Prostate gland (tissue), 2 donors: ENCODE data around the gene APOM. TPM values are rescaled to one million over a fixed set of nuclear protein-coding genes. Genes with fewer than 3 reads are reported as not detected.
A peak's percentile ranks its signal among the peaks of the same experiment; 100 is the strongest.

ENCODE experiments used
- DNase-seq: peaks from one replicate; pipeline ENCODE4 v3.0.0-alpha.2; 2019; ENCODE audit warnings: low spot score
- H3K27ac ChIP-seq, 2 donors: fragments of 200-600 bp; sonication (generic); 2 replicates each; pipeline ENCODE4 v1.5.1; 2017 to 2019
- H3K27me3 ChIP-seq: fragments of 200-600 bp; sonication (generic); replicated peaks from 2 replicates; pipeline ENCODE4 v1.5.1; 2019; ENCODE audit not compliant: insufficient read depth
- H3K36me3 ChIP-seq, 2 donors: fragments of 200-600 bp; sonication (generic); 1 replicate in 1 of 2; 2 replicates in 1 of 2; pipeline versions ENCODE4 v1.5.1 to v1.8.1; 2017 to 2019
- H3K4me1 ChIP-seq: fragments of 200-600 bp; sonication (generic); replicated peaks from 2 replicates; pipeline ENCODE4 v1.5.1; 2019
- H3K4me3 ChIP-seq, 2 donors: fragments of 200-600 bp; sonication (generic); 2 replicates each; pipeline ENCODE4 v1.5.1; 2017 to 2019
- H3K9me3 ChIP-seq: fragments of 200-600 bp; sonication (generic); 2 replicates; pipeline ENCODE4 v1.5.1; 2017
- CTCF ChIP-seq, 4 experiments: fragments of 200-600 bp in 2 of 4; fragments of 450-650 bp in 2 of 4; sonication (generic) in 2 of 4; IDR thresholded peaks; 1 replicate in 3 of 4; 2 replicates in 1 of 4; pipeline ENCODE4 v1.5.1; 2016 to 2019; ENCODE audit warnings: antibody characterized with exemption in 4 of 4, mild to moderate bottlenecking in 2 of 4, moderate library complexity in 2 of 4
- POLR2A ChIP-seq: fragments of 450-650 bp; IDR thresholded peaks from one replicate; pipeline ENCODE4 v1.6.1; 2016; ENCODE audit warnings: antibody characterized with exemption, mild to moderate bottlenecking
- POLR2AphosphoS5 ChIP-seq: sonication (generic); formaldehyde crosslinking; IDR thresholded peaks from one replicate; pipeline ENCODE4 v1.6.1; 2017; ENCODE audit warnings: antibody characterized with exemption
- WGBS: methylation state at CpG from one replicate; pipeline ENCODE4 v1.1.5; 2018; 5-methylcytosine and 5-hydroxymethylcytosine counted together
- intact Hi-C: fragments of 100-400 bp; cut with DNase I; formaldehyde crosslinking; loops from one replicate; pipeline ENCODE4 v1.14.2; 2022
- microRNA-seq: library from miRNA; unstranded; fragments of <30 nt; microRNA quantifications from one replicate; pipeline ENCODE4, GENCODE V29; 2016
- small RNA-seq, 2 donors: library from RNA; depleted of rRNA; stranded (forward); fragments of <200 nt; gene quantifications; one replicate each; pipeline ENCODE3, GENCODE V24; 2016
- total RNA-seq, 2 donors: library from RNA; depleted of rRNA; stranded (reverse); fragments of >200 nt; gene quantifications; one replicate each; pipeline ENCODE4 v1.1.0, GENCODE V29; 2016

APOM gene
- total RNA-seq, 2 donors from 2014 or later, result 1.6 to 6.8 TPM

- Histone ChIP-seq H3K36me3 (no peaks in the 10 kb centered on the region), H3K4me3 (no peak overlapping the region), H3K27me3 (no peaks in the 10 kb centered on the region), H3K9me3 (no peaks in the 10 kb centered on the region), H3K27ac (no peak overlapping the region), H3K4me1 (peaks cover 3% of the 10 kb centered on the region)
- DNase-seq, result no peak
- TF ChIP-seq POLR2A (no peak), CTCF (IDR thresholded peaks at IDR 0.05) (no peak), POLR2AphosphoS5 (no peak)
- intact Hi-C loops, result no loop called here
- 86% methylated on average over 6 of the region's 6 CpGs for WGBS
These were observed 50.2 kb downstream of the APOM start for GRCh38 chr6:31705931-31706330.

- no peak for TF ChIP-seq CTCF (IDR thresholded peaks at IDR 0.05)
- WGBS, result 54% methylated on average over 3 of the region's 3 CpGs
- Histone ChIP-seq H3K27me3 (no peaks in the 10 kb centered on the region), H3K9me3 (no peaks in the 10 kb centered on the region), H3K4me1 (peaks cover 3% of the 10 kb centered on the region), H3K27ac (no peak within 1 kb of the TSS), H3K4me3 (no peak within 1 kb of the TSS), H3K36me3 (no peaks in the 10 kb centered on the region)
- no peak for DNase-seq
- intact Hi-C loops, result no loop called here
These were observed 50.9 kb downstream of the APOM start, which contains the start of gene LY6G6F for GRCh38 chr6:31706599-31706998. Gene LY6G6F (plus strand): TSS chr6:31706866. CDS start chr6:31706907, 41 bp downstream.

- Histone ChIP-seq H3K4me1 (peaks cover 3% of the 10 kb centered on the region), H3K36me3 (no peaks in the 10 kb centered on the region), H3K9me3 (no peaks in the 10 kb centered on the region), H3K27me3 (no peaks in the 10 kb centered on the region), H3K27ac (no peak overlapping the region), H3K4me3 (no peak overlapping the region)
- 82% methylated on average over 10 of the region's 10 CpGs for WGBS
- intact Hi-C loops, result no loop called here
- no peak for TF ChIP-seq POLR2A
- TF ChIP-seq CTCF (IDR thresholded peaks at IDR 0.05), result no peak
- TF ChIP-seq POLR2AphosphoS5, result no peak
- DNase-seq, result no peak
These were observed 52.0 kb downstream of the APOM start for GRCh38 chr6:31707701-31708100.

Small RNA genes lying within 50 kb of the gene (microRNA-seq; reads per million reads assigned to microRNA genes)
- gene MIR4646 (0.92 reads per million, percentile 7 among the genes with 10 or more reads in this experiment), gene MIR6832 (0.25 reads per million)

Small RNA genes lying within 50 kb of the gene (small RNA-seq; reads per million reads assigned to genes)
- 0 reads per million in 2 donors for gene MIR4646
- 0 to 0.10 reads per million in 2 donors for gene MIR6832
- 0 reads per million in 2 donors for gene RF00019
- 6.6 to 11.1 reads per million in 2 donors for gene SNORA38
- 0 reads per million in 2 donors for gene UQCRHP1

Other genes starting within 250 kb of the APOM start
- gene MICB, start 157.7 kb upstream of the APOM start, total RNA-seq, result 1 to 10 TPM; 1.3 to 5.5 TPM
- not detected for gene MCCD1, start 126.9 kb upstream of the APOM start, total RNA-seq
- gene DDX39B, start 113.9 kb upstream of the APOM start, total RNA-seq, result 100 to 1,000 TPM; 227 to 390 TPM
- gene ATP6V1G2, start 109.3 kb upstream of the APOM start, total RNA-seq, result under 1 TPM; 0.36 to 0.74 TPM
- 10 to 100 TPM; 38.0 to 48.7 TPM for gene NFKBIL1, start 108.3 kb upstream of the APOM start, total RNA-seq
- gene LTA, start 83.6 kb upstream of the APOM start, total RNA-seq, result 1 to 10 TPM in 1 of 2 donors, not detected in 1; 1.2 TPM
- under 1 TPM in 1 of 2 donors, not detected in 1; 0.23 TPM for gene TNF, start 80.3 kb upstream of the APOM start, total RNA-seq
- under 1 TPM in 1 of 2 donors, not detected in 1; 0.97 TPM for gene LTB, start 73.5 kb upstream of the APOM start, total RNA-seq
- 1 to 10 TPM in 1 of 2 donors, not detected in 1; 3.1 TPM for gene LST1, start 69.6 kb upstream of the APOM start, total RNA-seq
- gene NCR3, start 62.9 kb upstream of the APOM start, total RNA-seq, result not detected
- gene AIF1, start 40.7 kb upstream of the APOM start, total RNA-seq, result 10 to 100 TPM; 11.1 to 14.6 TPM
- 100 to 1,000 TPM; 129 to 247 TPM for gene PRRC2A, start 35.2 kb upstream of the APOM start, total RNA-seq
- 100 to 1,000 TPM; 261 to 537 TPM for gene BAG6, start 3.2 kb upstream of the APOM start, total RNA-seq
- gene C6orf47, start 4.9 kb downstream of the APOM start, total RNA-seq, result 10 to 100 TPM; 25.5 to 30.1 TPM
- 10 to 100 TPM; 19.7 to 28.1 TPM for gene GPANK1, start 9.1 kb downstream of the APOM start, total RNA-seq
- gene CSNK2B, start 10.2 kb downstream of the APOM start, total RNA-seq, result 100 to 1,000 TPM; 214 to 285 TPM
- 10 to 100 TPM in 1 of 2 donors, 1 to 10 TPM in 1; 1.8 to 13.0 TPM for gene LY6G5B, start 14.1 kb downstream of the APOM start, total RNA-seq
- gene LY6G5C, start 25.2 kb downstream of the APOM start, total RNA-seq, result 1 to 10 TPM; 1.6 to 2.6 TPM
- gene ABHD16A, start 47.4 kb downstream of the APOM start, total RNA-seq, result 10 to 100 TPM; 78.1 to 83.6 TPM
- gene LY6G6F, start 51.0 kb downstream of the APOM start, total RNA-seq, result 1 to 10 TPM in 1 of 2 donors, not detected in 1; 3.7 TPM
- not detected for gene LY6G6D, start 59.5 kb downstream of the APOM start, total RNA-seq
- gene LY6G6C, start 65.9 kb downstream of the APOM start, total RNA-seq, result not detected
- gene MPIG6B, start 67.5 kb downstream of the APOM start, total RNA-seq, result under 1 TPM in 1 of 2 donors, not detected in 1; 0.74 TPM
- gene DDAH2, start 73.4 kb downstream of the APOM start, total RNA-seq, result 10 to 100 TPM; 73.3 to 83.7 TPM
- gene CLIC1, start 80.6 kb downstream of the APOM start, total RNA-seq, result 100 to 1,000 TPM; 224 to 331 TPM
- gene MSH5, start 84.1 kb downstream of the APOM start, total RNA-seq, result 10 to 100 TPM; 10.5 to 72.4 TPM
- gene SAPCD1, start 106.8 kb downstream of the APOM start, total RNA-seq, result 10 to 100 TPM in 1 of 2 donors, 1 to 10 TPM in 1; 1.9 to 15.7 TPM
- gene VWA7, start 121.4 kb downstream of the APOM start, total RNA-seq, result 10 to 100 TPM in 1 of 2 donors, 1 to 10 TPM in 1; 2.7 to 13.0 TPM
- gene VARS1, start 139.9 kb downstream of the APOM start, total RNA-seq, result 10 to 100 TPM; 38.5 to 49.9 TPM
- 10 to 100 TPM; 51.9 to 52.5 TPM for gene LSM2, start 151.1 kb downstream of the APOM start, total RNA-seq
- 1 to 10 TPM; 1.5 to 8.5 TPM for gene HSPA1L, start 159.4 kb downstream of the APOM start, total RNA-seq
- gene HSPA1A, start 159.6 kb downstream of the APOM start, total RNA-seq, result 100 to 1,000 TPM; 230 to 440 TPM
- gene HSPA1B, start 171.8 kb downstream of the APOM start, total RNA-seq, result 100 to 1,000 TPM; 331 to 360 TPM
- gene NEU1, start 206.9 kb downstream of the APOM start, total RNA-seq, result 100 to 1,000 TPM in 1 of 2 donors, 10 to 100 TPM in 1; 88.4 to 117 TPM
- gene SLC44A4, start 223.1 kb downstream of the APOM start, total RNA-seq, result 100 to 1,000 TPM; 125 to 332 TPM
- gene EHMT2, start 241.8 kb downstream of the APOM start, total RNA-seq, result 10 to 100 TPM; 53.6 to 92.8 TPM
- gene ZBTB12, start 246.2 kb downstream of the APOM start, total RNA-seq, result 1 to 10 TPM; 3.8 to 4.1 TPM